Astrocyte of the cerebellum (primary cell): ENCODE measurements around the gene MPZL1.

Experiments
- DNase-seq: peaks from one replicate; pipeline ENCODE4 v3.0.0-alpha.2; 2011; ENCODE audit warnings: low read depth
- H3K4me3 ChIP-seq: 2 replicates; pipeline ENCODE4 v1.5.1; 2011; ENCODE audit warnings: mild to moderate bottlenecking, low read depth, low read length, moderate library complexity
- in situ Hi-C: cut with HindIII; loops from 2 replicates; pipeline ENCODE4 v1.10.0; 2017; ENCODE audit warnings: low sequenced_read_pairs
- TF ChIP-seq, protein P1 (sequence below): IDR thresholded peaks from 2 replicates; pipeline ENCODE4 v1.5.1; 2012; ENCODE audit warnings: low read length, low read depth, moderate library complexity, mild to moderate bottlenecking; ENCODE audit errors: missing control alignments

Gene MPZL1

GRCh38 chr1:167762061-167762746, 40.4 kb downstream of the MPZL1 start:
- H3K4me3 ChIP-seq: no peak overlapping the region
- DNase-seq: no peak
- TF ChIP-seq, protein P1, sequence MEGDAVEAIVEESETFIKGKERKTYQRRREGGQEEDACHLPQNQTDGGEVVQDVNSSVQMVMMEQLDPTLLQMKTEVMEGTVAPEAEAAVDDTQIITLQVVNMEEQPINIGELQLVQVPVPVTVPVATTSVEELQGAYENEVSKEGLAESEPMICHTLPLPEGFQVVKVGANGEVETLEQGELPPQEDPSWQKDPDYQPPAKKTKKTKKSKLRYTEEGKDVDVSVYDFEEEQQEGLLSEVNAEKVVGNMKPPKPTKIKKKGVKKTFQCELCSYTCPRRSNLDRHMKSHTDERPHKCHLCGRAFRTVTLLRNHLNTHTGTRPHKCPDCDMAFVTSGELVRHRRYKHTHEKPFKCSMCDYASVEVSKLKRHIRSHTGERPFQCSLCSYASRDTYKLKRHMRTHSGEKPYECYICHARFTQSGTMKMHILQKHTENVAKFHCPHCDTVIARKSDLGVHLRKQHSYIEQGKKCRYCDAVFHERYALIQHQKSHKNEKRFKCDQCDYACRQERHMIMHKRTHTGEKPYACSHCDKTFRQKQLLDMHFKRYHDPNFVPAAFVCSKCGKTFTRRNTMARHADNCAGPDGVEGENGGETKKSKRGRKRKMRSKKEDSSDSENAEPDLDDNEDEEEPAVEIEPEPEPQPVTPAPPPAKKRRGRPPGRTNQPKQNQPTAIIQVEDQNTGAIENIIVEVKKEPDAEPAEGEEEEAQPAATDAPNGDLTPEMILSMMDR: no peak
- in situ Hi-C loops: no loop called here

- DNase-seq: peak; percentile 19
- in situ Hi-C loops: no loop called here
- H3K4me3 ChIP-seq: no peak overlapping the region
- TF ChIP-seq, protein P1: no peak
Observed at GRCh38 chr1:167763525-167764220, 41.9 kb downstream of the MPZL1 start.

GRCh38 chr1:167764458-167765330, 42.9 kb downstream of the MPZL1 start:
- in situ Hi-C loops: no loop called here
- TF ChIP-seq, protein P1: no peak
- no peak overlapping the region for H3K4me3 ChIP-seq
- no peak for DNase-seq

GRCh38 chr1:167765496-167765895, 43.7 kb downstream of the MPZL1 start:
- in situ Hi-C loops: no loop called here
- TF ChIP-seq, protein P1: no peak
- H3K4me3 ChIP-seq: no peak overlapping the region
- no peak for DNase-seq

DNA sequence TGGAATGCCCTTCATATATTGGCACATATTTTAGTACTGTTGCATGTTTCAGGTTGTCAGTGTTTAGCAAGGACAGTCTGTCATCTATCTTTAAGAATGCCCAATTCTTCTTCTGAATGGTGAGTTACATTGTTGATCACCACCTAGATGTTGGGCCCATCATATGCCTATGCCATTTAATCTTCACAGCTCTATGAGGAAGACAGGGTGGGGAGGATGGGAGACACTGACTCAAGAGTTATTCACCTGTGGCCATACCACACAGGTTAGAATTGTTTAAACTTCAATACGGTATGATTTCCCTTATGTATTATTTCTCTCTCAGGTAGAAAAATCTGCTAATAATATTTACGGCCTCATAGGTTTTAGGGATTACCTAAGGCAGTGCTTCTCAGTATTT, 44.8 kb downstream of the MPZL1 start:
- no peak overlapping the region for H3K4me3 ChIP-seq
- in situ Hi-C loops: no loop called here
- TF ChIP-seq, protein P1: no peak
- DNase-seq: no peak

- DNase-seq: no peak
- H3K4me3 ChIP-seq: no peak overlapping the region
- in situ Hi-C loops: no loop called here
- TF ChIP-seq, protein P1: no peak
Observed at GRCh38 chr1:167767761-167768160, 46.0 kb downstream of the MPZL1 start.
